Measurements from ENCODE around the gene FRY. TPM values are rescaled to one million over a fixed set of nuclear protein-coding genes. Genes with fewer than 3 reads are reported as not detected.

The FRY gene
- total and polyA plus RNA-seq, 2 donors (not counting 1 experiment from before 2014, with no cell fraction given), result 2.3 to 6.3 TPM

- Mint-ChIP-seq H3K27me3 (no peaks in the 10 kb centered on the region), H3K4me3 (no peak overlapping the region), H3K27ac (no peak overlapping the region), H3K4me1 (no peaks in the 10 kb centered on the region), H3K9me3 (ENCODE audit: insufficient read depth) (no peaks in the 10 kb centered on the region)
- H3K27me3 ChIP-seq (replicated peaks in 1 of 4; ENCODE audit: control extremely low read depth in 1 of 4, control insufficient read depth in 3 of 4, insufficient read depth in 4 of 4, low read length in 3 of 4), result no peaks in the 10 kb centered on the region
- no peaks in the 10 kb centered on the region for H3K4me1 ChIP-seq (ENCODE audit: control insufficient read depth in 2 of 2, insufficient read depth in 2 of 2, low read length in 2 of 2)
- no peaks in the 10 kb centered on the region for H3K79me2 ChIP-seq (ENCODE audit: control insufficient read depth, insufficient read depth, low read length)
- POLR2A ChIA-PET, result no interaction called here
- H3K36me3 ChIP-seq (replicated peaks in 1 of 2; ENCODE audit: control extremely low read depth in 1 of 2, control insufficient read depth in 1 of 2, extremely low read depth in 1 of 2, insufficient read depth in 2 of 2, low read length in 1 of 2), result no peaks in the 10 kb centered on the region
- no peak for ATAC-seq (ENCODE audit: low read depth)
- no peaks in the 10 kb centered on the region for H3K9me3 ChIP-seq (ENCODE audit: control extremely low read depth in 1 of 3, control insufficient read depth in 2 of 3, insufficient read depth in 1 of 3, low read length in 2 of 3)
- no peak overlapping the region for H3K4me3 ChIP-seq (ENCODE audit: control extremely low read depth in 1 of 5, extremely low read depth in 1 of 5, insufficient read depth in 1 of 5, low read depth in 2 of 5, low read length in 4 of 5)
- CTCF ChIA-PET, result no interaction called here
- DNase-seq, result no peak
- no peak overlapping the region for H2AFZ ChIP-seq (ENCODE audit: insufficient read depth, low read depth, low read length, poor library complexity, severe bottlenecking)
- no peak overlapping the region for H3K4me2 ChIP-seq (replicated peaks; ENCODE audit: low read depth, low read length, poor library complexity, severe bottlenecking)
- intact Hi-C loops (cut with micrococcal nuclease), result no loop called here
- H3K9ac ChIP-seq (ENCODE audit: low read length), result no peak overlapping the region
- no peak overlapping the region for H3K27ac ChIP-seq (ENCODE audit: low read length in 2 of 2)
- no CpG with 5 or more reads among the region's 4 CpGs for WGBS (ENCODE audit: insufficient coverage)
- no peaks in the 10 kb centered on the region for H4K20me1 ChIP-seq (ENCODE audit: control insufficient read depth, insufficient read depth, low read length, poor library complexity, severe bottlenecking)
- TF ChIP-seq EZH2 (IDR thresholded peaks at IDR 0.05; ENCODE audit: borderline replicate concordance, insufficient read depth, low read depth, low read length, poor library complexity, severe bottlenecking) (no peak), CTCF (IDR thresholded peaks at IDR 0.05) (no peak)
Observed at GRCh38 chr13:32252812-32253438, 221.4 kb downstream of the FRY start.

GRCh38 chr13:32253911-32254399, 222.4 kb downstream of the FRY start:
- intact Hi-C loops (cut with micrococcal nuclease), result no loop called here
- ChIA-PET CTCF (interaction anchor here (0.7 kb wide), 1 partner anchor 344 kb away, joined by 4 read pairs; no protein-coding TSS in a partner anchor), POLR2A (no interaction called here)
- Histone ChIP-seq H2AFZ (ENCODE audit: insufficient read depth, low read depth, low read length, poor library complexity, severe bottlenecking) (no peak overlapping the region), H4K20me1 (ENCODE audit: control insufficient read depth, insufficient read depth, low read length, poor library complexity, severe bottlenecking) (no peaks in the 10 kb centered on the region), H3K9me3 (ENCODE audit: control extremely low read depth in 1 of 3, control insufficient read depth in 2 of 3, insufficient read depth in 1 of 3, low read length in 2 of 3) (no peaks in the 10 kb centered on the region), H3K4me2 (replicated peaks; ENCODE audit: low read depth, low read length, poor library complexity, severe bottlenecking) (no peak overlapping the region), H3K4me1 (ENCODE audit: control insufficient read depth in 2 of 2, insufficient read depth in 2 of 2, low read length in 2 of 2) (no peaks in the 10 kb centered on the region), H3K36me3 (replicated peaks in 1 of 2; ENCODE audit: control extremely low read depth in 1 of 2, control insufficient read depth in 1 of 2, extremely low read depth in 1 of 2, insufficient read depth in 2 of 2, low read length in 1 of 2) (no peaks in the 10 kb centered on the region), H3K27ac (ENCODE audit: low read length in 2 of 2) (no peak overlapping the region), H3K79me2 (ENCODE audit: control insufficient read depth, insufficient read depth, low read length) (no peaks in the 10 kb centered on the region), H3K9ac (ENCODE audit: low read length) (no peak overlapping the region), H3K4me3 (ENCODE audit: control extremely low read depth in 1 of 5, extremely low read depth in 1 of 5, insufficient read depth in 1 of 5, low read depth in 2 of 5, low read length in 4 of 5) (no peak overlapping the region), H3K27me3 (replicated peaks in 1 of 4; ENCODE audit: control extremely low read depth in 1 of 4, control insufficient read depth in 3 of 4, insufficient read depth in 4 of 4, low read length in 3 of 4) (no peaks in the 10 kb centered on the region)
- Mint-ChIP-seq H3K9me3 (ENCODE audit: insufficient read depth) (no peaks in the 10 kb centered on the region), H3K27me3 (no peaks in the 10 kb centered on the region), H3K4me3 (no peak overlapping the region), H3K4me1 (no peaks in the 10 kb centered on the region), H3K27ac (no peak overlapping the region)
- over 99% methylated on average over 8 of the region's 14 CpGs for WGBS (ENCODE audit: insufficient coverage)
- no peak for DNase-seq
- TF ChIP-seq EZH2 (IDR thresholded peaks at IDR 0.05; ENCODE audit: borderline replicate concordance, insufficient read depth, low read depth, low read length, poor library complexity, severe bottlenecking) (no peak), CTCF (IDR thresholded peaks at IDR 0.05) (no peak)
- no peak for ATAC-seq (ENCODE audit: low read depth)

Data from B cell (primary cell).